NCI-H2029 (cell line): ENCODE results near the gene DNASE2B.
A peak's percentile ranks its signal among the peaks of the same experiment; 100 is the strongest.
"Not testable (repeated sequence)": the region's sequence is repeated elsewhere in the genome, so short reads cannot be mapped to it uniquely, and the experiment has no call there.

Source experiments
- DNase-seq: peaks from one replicate; lab custom pipeline; 2025; lab: John Stamatoyannopoulos, UW

DNASE2B gene

DNA sequence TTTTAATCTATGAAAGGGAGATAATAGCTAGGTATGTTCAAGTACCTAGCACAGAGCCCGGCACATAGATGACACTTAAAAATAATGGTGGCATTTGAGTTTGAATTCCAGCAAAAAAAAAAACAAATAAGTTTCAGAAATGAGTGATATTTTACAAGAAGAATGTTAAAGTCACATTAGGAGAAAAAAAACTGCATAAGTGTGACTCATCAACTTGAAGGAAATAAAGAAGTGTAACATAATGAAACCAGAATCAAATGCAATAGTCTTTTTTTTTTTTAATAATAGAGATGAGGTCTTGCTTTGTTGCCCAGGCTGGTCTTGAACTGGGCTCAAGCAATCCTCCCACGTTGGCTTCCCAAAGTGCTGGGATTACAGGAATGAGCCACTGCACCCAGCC, 17.1 kb downstream of the DNASE2B start:
- DNase-seq = no peak

DNA sequence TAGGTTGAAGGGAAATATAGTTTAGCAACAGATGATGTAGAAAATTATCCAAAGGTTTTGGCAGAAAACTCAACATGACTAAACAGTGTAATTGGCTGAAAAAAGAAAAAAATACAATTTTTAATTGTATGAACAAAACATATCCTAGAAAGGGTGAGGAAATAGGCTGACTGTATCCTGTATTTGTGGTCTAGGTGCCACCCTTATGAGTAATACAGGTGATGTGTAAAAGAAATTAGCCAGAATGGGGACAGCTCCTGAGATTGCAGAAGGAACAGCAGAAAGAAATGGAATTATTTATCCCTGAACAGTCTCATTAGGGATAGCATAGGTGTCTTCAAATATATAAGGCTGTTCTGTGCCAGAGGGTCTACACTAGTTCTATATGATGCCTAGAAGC, 24.6 kb downstream of the DNASE2B start:
- no peak for DNase-seq

DNA sequence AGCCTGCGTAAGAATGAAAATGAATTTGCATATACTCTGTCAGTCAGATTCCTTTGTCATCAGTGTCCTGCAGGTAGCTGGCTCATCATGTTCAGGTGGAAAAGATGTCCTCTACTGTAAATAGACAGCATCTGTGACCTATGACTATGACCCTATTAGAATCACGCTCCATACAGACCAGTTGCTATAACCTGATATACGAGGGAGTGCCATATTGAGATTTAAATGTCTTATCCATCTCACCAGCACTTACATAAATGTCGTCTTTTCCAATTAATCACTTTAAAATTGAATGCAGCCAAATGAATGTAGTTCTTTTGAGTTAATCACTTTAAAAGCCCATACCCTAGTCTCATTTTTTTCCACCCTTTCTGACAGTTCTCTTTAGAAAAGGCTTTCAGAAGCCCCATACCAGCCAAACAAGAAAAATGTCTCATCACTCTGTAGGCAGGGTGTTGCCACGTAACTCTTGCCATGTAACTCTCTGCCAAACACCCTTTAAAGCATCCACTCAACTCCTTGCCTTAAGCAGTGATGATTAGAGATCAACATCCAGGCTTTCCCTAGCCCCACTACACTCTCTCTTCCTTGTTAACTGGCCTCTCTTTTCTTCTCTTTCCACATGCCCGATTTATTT, 26.3 kb downstream of the DNASE2B start:
- no peak for DNase-seq

- DNase-seq = no peak
Measured at GRCh38 chr1:84425150-84425896, 27.0 kb downstream of the DNASE2B start.

DNA sequence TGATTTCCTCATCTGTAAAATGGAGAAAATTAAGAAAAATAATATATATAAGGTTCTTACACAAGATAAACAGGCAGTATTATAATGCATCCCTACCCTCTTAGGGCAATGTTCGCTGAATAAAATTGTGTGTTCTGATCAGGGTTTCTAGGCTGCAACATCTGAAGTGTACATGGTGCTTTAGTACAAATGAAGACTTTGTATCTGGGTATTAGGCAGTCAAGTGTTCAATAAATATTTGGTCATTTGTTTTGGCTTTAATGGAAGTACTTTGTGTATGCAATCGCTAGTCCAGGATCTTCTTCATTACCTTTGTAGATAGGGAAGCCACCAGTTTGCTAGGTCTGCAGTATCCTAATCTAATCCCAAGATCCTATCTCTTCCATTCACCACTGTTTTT, 28.1 kb downstream of the DNASE2B start:
- no peak for DNase-seq

DNA sequence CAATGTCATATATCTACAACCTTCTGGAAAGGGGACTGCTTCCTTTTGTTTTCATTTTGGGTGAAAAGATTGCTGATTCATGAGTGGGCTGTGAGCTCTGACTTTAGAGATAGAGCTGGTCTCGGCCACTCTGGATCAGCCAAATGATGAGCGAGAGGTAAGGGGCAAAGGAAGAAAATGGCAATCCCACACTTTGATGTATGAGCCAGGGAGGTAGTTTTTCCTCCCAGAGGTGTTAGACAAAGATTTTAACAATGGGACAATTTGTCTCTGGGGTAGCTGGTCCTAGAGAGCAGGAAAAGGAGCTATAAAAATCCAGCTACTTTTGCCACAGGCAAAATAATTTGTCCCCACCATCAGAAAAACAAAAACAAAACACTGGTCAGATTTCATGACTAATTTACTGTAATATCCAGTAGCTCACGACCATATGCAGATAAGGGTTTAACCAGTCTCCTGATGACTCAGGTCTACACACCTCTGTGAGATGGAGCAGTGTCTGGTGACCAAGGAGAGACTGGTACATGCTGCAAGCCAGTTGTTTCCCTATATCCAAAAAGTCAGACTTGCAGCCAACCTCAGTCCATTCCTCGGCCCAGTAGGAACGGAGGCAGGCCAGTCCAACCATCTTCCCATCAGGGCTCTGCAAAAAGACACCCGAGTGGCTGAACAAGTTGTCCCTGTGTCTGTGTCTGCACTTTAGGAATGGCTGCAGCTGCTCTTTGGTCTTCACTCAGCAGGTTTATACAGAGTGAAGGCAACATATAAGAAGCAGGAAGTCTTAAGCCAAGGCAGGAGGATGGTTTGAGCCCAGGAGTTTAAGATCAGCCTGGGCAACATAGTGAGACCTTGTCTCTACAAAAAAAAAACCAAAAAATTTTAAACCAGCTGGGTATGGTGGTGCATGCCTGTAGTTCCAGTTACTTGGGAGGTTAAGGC, 29.2 kb downstream of the DNASE2B start:
- no peak for DNase-seq

- no peak for DNase-seq
Measured at GRCh38 chr1:84428235-84428634, 30.0 kb downstream of the DNASE2B start.

DNA sequence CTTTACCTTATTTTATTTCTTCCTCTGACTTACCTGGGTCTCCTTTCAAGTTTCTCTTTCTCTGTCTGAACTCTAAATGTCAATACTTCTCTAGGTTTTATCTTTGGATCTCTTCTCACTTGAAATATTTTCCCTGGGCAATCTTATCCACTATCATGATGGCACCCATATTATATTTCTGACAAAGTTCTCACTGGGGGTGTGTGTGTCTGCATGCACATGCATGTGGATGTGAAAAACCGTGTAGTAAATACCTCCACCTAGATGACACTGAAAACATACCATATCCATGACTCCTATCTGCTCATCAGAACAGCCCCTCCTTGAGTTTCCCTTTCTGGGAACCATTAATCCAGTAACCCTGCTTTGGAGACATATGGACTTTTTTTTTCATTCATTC, 30.9 kb downstream of the DNASE2B start:
- no peak for DNase-seq

- no peak for DNase-seq
Measured at GRCh38 chr1:84430546-84430945, 32.3 kb downstream of the DNASE2B start.

DNA sequence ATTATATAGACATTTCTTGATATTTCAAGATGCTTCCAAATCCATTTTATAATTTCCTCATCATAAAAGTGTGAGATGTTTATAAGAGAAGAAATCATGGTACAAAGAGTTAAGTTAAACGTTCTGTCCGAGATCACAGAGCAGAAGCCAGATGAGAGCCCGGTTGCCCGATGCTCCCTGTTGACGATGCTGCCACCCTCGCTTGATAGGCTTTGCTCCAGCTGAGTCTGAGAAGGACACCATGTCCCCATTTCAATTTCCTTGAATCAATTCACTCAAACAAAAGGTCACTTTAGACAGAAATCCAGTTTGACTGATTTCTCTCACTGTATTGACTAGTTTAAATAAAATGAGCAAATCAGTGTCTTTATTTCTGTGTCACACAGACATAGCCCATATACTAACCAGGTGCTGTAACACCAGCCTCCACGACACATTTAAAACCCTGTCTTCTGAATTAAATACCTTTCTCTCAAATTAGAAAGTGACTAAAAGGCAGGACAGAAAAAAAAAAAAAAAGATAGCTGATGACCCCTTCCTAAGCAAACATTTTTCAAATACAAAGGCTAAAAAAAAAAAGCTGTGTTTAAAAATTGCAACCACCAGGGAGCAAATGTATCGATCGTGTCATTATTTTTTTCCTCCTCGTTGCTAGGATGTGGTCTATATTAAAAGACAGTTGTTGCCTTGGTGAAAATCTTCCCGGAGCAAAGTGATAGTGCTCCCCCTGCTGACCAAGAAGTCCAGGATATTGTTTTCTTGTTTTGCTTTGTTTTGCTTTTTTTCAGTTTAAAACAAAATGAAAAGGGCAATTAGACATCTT, 35.2 kb downstream of the DNASE2B start:
- DNase-seq = peak; percentile 85

DNA sequence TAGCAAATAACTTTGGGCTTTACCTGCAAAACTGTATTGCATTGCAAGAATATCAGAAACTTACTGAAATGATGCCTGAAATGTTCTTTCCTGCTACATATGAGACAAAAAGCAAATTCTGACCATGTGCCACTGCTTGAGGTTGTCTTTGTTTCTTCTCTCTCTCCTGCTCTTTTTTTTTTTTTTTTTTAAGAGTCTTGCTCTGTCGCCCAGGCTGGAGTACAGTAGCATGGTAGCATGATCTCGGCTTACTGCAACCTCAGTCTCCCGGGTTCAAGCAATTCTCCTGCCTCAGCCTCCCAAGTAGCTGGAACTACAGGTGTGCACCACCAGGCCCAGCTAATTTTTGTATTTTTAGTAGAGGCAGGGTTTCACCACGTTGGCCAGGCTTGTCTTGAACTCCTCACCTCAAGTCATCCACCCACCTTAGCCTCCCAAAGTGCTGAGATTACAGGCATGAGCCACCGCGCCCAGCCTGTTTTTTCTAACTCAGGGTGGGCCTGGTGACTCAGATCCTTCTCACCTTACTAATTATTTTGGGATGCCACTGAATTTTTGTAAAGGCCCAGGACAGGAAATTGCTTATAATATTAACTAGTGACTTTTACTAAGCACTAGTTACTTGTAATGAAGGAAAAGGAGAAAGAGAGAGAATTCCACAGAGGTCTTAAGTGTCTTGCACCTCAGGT, 35.9 kb downstream of the DNASE2B start:
- no peak for DNase-seq

DNA sequence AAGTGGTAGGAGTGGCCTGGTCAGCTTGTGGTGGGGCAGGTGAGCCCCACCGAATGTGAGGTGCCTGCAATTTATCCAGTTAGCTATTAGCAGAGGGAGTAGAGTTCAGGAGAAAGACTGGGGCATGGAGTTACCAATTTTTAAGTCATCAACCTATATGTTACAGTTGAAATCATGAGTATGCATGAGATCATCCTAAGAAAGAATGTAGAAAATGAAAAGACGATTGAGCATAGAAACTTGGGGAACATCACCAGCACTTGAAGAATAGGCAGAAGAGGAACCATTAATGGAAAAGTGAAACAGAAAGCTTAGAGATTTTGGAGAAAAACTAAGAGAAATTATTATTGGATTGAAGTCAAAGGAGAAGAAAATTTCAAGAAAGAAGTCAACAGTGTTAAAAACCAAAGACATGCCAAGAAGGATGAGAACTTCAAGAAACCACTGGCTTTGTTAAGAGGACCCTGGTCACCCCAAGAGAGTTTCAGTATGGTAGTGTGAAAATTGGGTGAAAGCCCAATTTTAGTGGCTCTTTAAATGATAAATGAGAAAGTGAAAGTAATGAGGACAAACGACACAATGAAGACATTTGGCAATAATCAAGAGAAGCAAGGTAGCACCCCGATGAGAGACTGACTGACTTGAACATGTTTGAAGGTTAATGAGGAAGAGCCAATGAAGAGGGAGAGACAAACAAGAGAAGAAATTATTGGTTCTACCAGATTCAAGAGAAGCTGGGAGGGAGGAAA, 36.7 kb downstream of the DNASE2B start:
- no peak for DNase-seq

- no peak for DNase-seq
Measured at GRCh38 chr1:84436876-84437655, 38.8 kb downstream of the DNASE2B start.

GRCh38 chr1:84442256-84442655, 44.0 kb downstream of the DNASE2B start:
- DNase-seq = no peak

DNA sequence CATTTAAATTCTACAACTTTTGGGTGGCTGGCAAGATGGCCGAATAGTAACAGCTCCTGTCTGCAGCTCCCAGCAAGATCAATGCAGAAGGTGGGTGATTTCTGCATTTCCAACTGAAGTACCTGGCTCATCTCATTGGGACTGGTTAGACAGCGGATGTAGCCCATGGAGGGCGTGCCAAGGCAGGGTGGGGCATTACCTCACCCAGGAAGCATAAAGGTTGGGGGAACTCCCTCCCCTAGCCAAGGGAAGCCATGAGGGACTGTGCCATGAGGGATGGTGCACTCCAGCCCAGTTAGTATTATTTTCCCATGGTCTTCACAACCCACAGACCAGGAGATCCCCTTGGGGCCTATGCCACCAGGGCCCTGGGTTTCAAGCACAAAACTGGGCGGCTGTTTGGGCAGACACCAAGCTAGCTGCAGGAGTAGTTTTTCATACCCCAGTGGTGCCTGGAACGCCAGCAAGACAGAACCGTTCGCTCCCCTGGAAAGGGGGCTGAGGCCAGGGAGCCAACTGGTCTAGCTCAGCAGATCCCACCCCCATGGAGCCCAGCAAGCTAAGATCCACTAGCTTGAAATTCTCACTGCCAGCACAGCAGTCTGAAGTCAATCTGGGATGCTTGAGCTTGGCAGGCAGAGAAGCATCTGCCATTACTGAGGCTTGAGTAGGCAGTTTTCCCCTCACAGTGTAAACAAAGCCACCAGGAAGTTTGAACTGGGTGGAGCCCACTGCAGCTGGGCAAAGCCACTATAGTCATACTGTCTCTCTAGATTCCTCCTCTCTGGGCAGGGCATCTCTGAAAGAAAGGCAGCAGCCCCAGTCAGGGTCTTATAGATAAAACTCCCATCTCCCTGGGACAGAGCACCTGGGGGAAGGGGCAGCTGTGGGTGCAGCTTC, 44.7 kb downstream of the DNASE2B start:
- peak; percentile 42 for DNase-seq

DNA sequence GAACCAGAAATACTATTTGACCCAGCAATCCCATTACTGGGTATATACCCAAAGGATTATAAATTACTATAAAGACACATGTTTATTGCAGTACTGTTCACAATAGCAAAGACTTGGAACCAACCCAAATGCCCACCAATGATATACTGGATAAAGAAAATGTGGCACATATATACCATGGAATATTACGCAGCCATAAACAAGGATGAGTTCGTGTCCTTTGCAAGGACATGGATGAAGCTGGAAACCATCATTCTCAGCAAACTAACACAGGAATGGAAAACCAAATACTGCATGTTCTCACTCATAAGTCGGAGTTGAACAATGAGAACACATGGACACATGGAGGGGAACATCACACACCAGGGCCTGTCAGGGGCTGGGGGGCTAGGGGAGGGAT, 50.4 kb downstream of the DNASE2B start:
- not testable (repeated sequence) for DNase-seq

GRCh38 chr1:84450910-84451309, 52.6 kb downstream of the DNASE2B start:
- DNase-seq = no peak

DNA sequence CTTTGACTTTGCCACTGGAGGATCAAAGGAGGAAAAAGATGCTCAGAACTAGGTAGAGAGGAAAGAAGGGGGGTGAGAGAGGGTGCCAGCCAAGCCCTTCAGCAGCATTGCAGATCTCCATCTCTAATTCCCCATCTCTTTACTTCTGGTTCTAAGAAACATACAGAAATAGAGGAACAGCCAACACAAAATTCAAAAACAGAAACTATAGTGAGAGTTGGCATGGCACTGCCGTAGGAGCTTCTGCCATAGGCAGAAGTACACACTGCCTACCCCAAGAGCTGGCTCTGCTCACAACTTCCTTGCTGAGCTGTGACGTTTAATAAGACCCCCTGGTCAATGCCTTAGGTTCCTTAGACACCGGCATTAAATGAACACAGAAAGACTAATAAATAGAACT, 54.2 kb downstream of the DNASE2B start:
- no peak for DNase-seq

DNA sequence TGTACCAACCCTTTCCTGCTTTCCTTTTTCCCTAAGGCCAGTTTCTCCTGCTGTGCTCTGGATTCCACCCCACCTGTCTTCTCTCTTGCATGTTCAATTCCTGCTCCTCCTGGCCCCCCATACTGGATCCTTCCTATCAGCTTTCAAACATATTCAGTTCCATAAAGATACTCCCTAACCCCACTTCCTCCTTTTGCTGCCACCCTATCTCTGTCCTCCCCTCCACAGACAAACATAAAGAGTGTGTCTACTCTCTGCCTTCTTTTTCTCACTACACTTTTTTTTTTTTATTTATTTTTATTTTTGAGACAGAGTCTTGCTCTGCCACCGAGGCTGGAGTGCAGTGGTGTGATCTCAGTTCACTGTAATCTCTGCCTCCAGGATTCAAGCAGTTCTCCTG, 63.8 kb downstream of the DNASE2B start:
- DNase-seq = no peak
